Osteocyte (in vitro differentiated cells): Measurements from ENCODE around the gene AKAP1. TPM values are rescaled to one million over a fixed set of nuclear protein-coding genes. Genes with fewer than 3 reads are reported as not detected.

ENCODE experiments used
- DNase-seq: peaks from one replicate; pipeline ENCODE4 v3.0.0; 2021; ENCODE audit warnings: mixed read lengths; ENCODE audit not compliant: unreplicated experiment; ENCODE audit errors: extremely low spot score
- H3K27ac Mint-ChIP-seq: one replicate; pipeline ENCODE4 v1.8.0; 2021; ENCODE audit warnings: mild to moderate bottlenecking, mixed read lengths; ENCODE audit not compliant: unreplicated experiment
- H3K27me3 Mint-ChIP-seq: one replicate; pipeline ENCODE4 v1.8.0; 2021; ENCODE audit warnings: mixed read lengths; ENCODE audit not compliant: unreplicated experiment
- H3K36me3 Mint-ChIP-seq: one replicate; pipeline ENCODE4 v1.8.0; 2021; ENCODE audit warnings: mixed read lengths; ENCODE audit not compliant: unreplicated experiment
- H3K4me1 Mint-ChIP-seq: one replicate; pipeline ENCODE4 v1.8.0; 2021; ENCODE audit warnings: mixed read lengths; ENCODE audit not compliant: unreplicated experiment
- H3K4me3 Mint-ChIP-seq: one replicate; pipeline ENCODE4 v1.8.0; 2021; ENCODE audit warnings: mild to moderate bottlenecking, moderate library complexity, mixed read lengths; ENCODE audit not compliant: unreplicated experiment
- H3K9me3 Mint-ChIP-seq: one replicate; pipeline ENCODE4 v1.8.0; 2021; ENCODE audit warnings: mixed read lengths; ENCODE audit not compliant: unreplicated experiment
- CTCF ChIP-seq: fragments of 200-600 bp; sonication (generic); IDR thresholded peaks from 2 replicates; pipeline ENCODE4 v1.5.0; 2021; ENCODE audit warnings: antibody characterized with exemption, mild to moderate bottlenecking, moderate library complexity
- total RNA-seq: library from RNA; stranded (reverse); gene quantifications from 2 replicates; pipeline ENCODE4 v1.2.1, GENCODE V29; 2021

Gene AKAP1
- total RNA-seq, 1 donor from 2014 or later: 16.8 TPM

DNA sequence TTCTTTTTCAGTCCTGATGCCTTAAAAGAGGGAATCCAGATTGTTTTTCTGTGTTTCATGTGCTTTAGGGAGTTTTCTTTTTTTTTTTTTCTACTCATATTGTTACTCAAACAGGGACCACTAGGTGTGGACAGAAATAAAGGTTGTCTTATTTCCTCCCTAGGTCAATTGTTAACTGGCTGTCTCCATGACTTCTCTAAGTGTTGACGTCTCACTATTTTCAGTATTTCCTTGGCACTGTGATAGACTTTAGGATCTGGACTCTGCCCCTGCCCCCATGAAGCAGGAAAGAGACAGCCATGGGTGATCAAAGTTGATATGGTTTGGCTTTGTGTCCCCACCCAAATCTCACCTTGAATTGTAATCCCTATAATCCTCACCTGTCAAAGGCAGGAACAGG, 73.7 kb downstream of the AKAP1 start:
- H3K9me3 Mint-ChIP-seq: peaks cover 3% of the 10 kb centered on the region
- no peak overlapping the region for H3K27ac Mint-ChIP-seq
- no peaks in the 10 kb centered on the region for H3K4me1 Mint-ChIP-seq
- DNase-seq: no peak
- no peak overlapping the region for H3K4me3 Mint-ChIP-seq
- TF ChIP-seq CTCF: no peak
- no peaks in the 10 kb centered on the region for H3K36me3 Mint-ChIP-seq
- peaks cover 6% of the 10 kb centered on the region for H3K27me3 Mint-ChIP-seq

- Mint-ChIP-seq H3K4me1 (no peaks in the 10 kb centered on the region), H3K27ac (no peak overlapping the region), H3K36me3 (no peaks in the 10 kb centered on the region), H3K9me3 (peaks cover 3% of the 10 kb centered on the region), H3K27me3 (peaks cover 5% of the 10 kb centered on the region), H3K4me3 (no peak overlapping the region)
- TF ChIP-seq CTCF: no peak
- no peak for DNase-seq
Observed at GRCh38 chr17:57160624-57161023, 75.6 kb downstream of the AKAP1 start.

DNA sequence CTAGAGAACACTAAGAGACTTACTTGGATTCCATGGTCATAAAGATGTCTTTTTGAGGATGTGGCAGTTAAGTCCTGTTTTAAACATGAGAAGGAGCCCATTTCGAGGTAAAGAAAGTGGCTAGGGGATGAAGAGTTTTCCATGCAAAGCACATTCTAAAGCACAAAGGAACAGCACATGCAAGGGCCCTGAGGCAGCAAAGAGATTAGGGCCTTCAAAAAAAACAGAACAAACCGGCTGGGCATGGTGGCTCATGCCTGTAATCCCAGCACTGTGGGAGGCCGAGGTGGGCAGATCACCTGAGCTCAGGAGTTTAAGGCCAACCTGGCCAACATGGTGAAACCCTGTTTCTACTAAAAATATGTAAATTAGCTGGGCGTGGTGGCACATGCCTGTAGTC, 79.8 kb downstream of the AKAP1 start:
- Mint-ChIP-seq H3K4me3 (no peak overlapping the region), H3K27ac (no peak overlapping the region), H3K9me3 (peaks cover 3% of the 10 kb centered on the region), H3K27me3 (peaks cover 14% of the 10 kb centered on the region), H3K4me1 (no peaks in the 10 kb centered on the region), H3K36me3 (no peaks in the 10 kb centered on the region)
- TF ChIP-seq CTCF: no peak
- DNase-seq: no peak

DNA sequence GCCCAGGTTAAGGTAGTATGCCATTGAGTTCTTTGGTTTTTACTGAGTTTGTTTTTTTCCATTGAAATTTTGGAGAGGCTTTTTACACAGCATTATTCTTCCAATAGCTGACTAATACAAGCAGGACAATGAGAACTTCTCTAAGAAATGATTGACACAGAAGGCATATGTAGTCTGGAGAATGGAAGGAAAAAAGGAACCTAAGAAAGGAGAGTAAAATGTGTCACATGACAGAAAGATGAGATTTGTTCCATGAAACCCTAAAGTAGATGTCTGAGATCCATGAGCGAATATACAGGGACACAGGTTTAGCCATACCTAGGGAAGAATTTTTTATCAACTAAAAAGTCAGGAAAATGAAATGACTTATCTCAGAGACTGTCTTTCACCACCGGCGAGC, 80.7 kb downstream of the AKAP1 start:
- no peak for DNase-seq
- H3K9me3 Mint-ChIP-seq: peaks cover 3% of the 10 kb centered on the region
- no peak overlapping the region for H3K27ac Mint-ChIP-seq
- H3K4me3 Mint-ChIP-seq: no peak overlapping the region
- H3K27me3 Mint-ChIP-seq: peaks cover 14% of the 10 kb centered on the region
- TF ChIP-seq CTCF: no peak
- no peaks in the 10 kb centered on the region for H3K4me1 Mint-ChIP-seq
- H3K36me3 Mint-ChIP-seq: no peaks in the 10 kb centered on the region

DNA sequence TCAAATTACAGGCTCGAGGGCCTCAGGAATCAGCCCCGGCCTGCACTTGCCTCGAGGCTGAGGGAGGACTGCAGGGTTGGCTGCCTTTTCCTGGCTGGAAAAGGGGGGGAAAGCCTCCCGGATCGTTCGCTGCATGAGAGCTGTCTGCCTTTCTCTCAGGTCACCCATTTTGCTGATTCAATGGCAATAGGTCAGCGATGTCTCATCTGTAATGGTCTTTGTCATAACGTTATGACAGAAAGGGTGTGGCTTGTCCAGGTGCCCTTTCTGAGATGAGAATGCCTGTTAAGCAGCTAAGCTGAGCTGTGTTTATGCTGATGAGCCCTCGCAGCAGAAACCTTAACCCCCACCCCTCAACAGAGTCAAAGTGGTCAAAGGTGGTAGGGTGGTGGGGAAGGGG, 81.8 kb downstream of the AKAP1 start:
- Mint-ChIP-seq H3K27ac (no peak overlapping the region), H3K4me1 (no peaks in the 10 kb centered on the region), H3K4me3 (no peak overlapping the region), H3K27me3 (peaks cover 16% of the 10 kb centered on the region), H3K9me3 (peaks cover 3% of the 10 kb centered on the region), H3K36me3 (no peaks in the 10 kb centered on the region)
- no peak for TF ChIP-seq CTCF
- no peak for DNase-seq
